B cell (primary cell): Measurements from ENCODE around the gene BNIP5.

ENCODE experiments used
- EZH2 ChIP-seq: IDR thresholded peaks from 2 replicates; pipeline ENCODE4 v1.6.1; 2012; ENCODE audit warnings: borderline replicate concordance, low read depth, mild to moderate bottlenecking, moderate library complexity, low read length; ENCODE audit not compliant: insufficient read depth, poor library complexity, severe bottlenecking
- TF ChIP-seq, protein P1 (sequence below): fragments of 200-600 bp; IDR thresholded peaks from one replicate; pipeline ENCODE4 v1.8.0; 2022; ENCODE audit warnings: antibody characterized with exemption, mild to moderate bottlenecking

DNA sequence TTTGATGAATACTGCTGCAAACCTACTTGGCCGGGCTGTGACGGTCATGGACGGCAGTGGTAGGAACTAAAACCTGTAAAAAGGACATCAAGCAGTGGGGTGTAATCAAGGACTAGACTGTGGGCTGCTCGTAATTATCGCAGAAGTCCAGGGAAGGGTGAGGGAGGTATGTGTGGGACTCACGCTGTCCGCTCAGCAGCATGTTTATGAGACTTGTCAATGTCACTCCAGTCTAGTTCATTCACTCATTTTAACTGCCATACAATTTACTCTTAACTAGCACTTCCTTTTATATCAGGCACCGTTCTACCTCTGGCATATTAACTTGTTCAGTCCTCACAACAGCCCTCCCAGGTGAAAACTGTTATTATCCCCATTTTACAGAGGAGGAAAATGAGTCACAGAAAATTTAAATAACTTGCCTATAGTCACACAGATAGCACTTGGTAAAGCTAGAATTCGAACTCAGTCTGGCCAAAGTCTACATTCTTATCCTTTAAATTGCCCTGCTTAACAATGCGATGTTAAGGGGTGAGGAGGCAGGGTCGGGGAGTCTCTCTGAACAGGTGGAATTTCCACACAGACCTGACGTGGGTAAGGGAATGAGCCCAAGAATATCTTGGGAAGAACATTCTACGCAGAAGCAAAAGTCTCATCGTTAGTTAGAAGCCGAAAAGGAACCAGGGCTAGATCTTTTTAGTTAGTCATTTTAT lies 62.7 kb downstream of the BNIP5 start:
- TF ChIP-seq, protein P1, sequence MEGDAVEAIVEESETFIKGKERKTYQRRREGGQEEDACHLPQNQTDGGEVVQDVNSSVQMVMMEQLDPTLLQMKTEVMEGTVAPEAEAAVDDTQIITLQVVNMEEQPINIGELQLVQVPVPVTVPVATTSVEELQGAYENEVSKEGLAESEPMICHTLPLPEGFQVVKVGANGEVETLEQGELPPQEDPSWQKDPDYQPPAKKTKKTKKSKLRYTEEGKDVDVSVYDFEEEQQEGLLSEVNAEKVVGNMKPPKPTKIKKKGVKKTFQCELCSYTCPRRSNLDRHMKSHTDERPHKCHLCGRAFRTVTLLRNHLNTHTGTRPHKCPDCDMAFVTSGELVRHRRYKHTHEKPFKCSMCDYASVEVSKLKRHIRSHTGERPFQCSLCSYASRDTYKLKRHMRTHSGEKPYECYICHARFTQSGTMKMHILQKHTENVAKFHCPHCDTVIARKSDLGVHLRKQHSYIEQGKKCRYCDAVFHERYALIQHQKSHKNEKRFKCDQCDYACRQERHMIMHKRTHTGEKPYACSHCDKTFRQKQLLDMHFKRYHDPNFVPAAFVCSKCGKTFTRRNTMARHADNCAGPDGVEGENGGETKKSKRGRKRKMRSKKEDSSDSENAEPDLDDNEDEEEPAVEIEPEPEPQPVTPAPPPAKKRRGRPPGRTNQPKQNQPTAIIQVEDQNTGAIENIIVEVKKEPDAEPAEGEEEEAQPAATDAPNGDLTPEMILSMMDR, result no peak
- no peak for TF ChIP-seq EZH2
